GM21367 (cell line): ENCODE data around the gene GREB1.

Experiments used
- ATAC-seq: cut with Tn5 transposase; IDR thresholded peaks from one replicate; pipeline ENCODE4 v1.9.1; 2021; ENCODE audit not compliant: unreplicated experiment

The GREB1 gene

DNA sequence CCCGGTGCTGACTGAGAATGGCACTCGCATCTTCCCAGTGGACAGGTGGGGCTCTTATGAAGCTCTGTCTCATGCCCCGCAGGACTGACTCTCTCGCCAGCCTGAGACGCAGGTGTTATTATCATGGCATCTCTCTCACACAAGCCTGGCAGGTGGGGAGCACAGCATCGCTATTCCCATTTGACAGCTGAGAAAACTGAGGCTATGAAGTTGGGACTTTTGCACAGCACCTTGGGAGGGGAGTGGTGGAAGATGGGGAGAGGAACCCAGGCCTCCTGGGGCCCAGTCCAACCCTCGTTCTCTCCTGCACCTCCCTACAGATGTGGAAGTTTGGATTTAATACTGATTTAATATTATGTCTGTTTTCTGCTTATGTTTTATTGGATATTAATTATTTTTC, 145.2 kb downstream of the GREB1 start:
- no peak for ATAC-seq

DNA sequence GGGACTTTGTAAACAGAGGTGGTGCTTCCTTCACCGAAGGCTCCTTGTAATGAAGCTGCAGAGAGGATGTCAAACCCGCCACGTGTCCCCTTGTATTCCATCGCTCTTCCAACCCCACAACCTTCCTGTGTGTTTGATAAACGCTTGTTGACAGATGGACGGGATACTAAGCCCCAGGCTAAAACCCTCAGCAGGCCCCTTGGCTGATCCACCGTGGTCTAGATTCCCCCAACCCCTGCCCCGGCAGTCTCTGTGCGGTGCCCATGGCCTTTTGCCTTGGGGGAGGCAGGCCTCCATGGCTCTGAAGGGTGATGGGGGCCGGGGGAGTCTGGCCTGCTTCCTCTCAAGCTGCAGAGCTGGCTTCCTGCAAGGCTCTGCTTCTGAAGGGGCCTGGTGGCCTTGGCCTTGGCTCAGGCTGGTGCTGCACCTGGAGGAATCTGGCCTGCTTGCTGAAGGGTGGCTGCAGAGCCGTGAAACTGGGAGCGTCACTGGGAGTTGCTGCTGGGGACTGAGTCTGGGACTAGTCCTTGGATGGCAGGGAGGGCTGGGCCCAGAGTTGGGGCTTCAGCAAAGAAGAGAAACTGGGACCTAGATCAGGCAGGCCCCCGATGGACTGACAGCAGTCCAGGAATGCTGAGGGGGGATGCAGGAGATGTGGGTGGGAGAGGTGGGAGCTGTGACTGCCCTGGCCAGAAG, 145.8 kb downstream of the GREB1 start:
- no peak for ATAC-seq

DNA sequence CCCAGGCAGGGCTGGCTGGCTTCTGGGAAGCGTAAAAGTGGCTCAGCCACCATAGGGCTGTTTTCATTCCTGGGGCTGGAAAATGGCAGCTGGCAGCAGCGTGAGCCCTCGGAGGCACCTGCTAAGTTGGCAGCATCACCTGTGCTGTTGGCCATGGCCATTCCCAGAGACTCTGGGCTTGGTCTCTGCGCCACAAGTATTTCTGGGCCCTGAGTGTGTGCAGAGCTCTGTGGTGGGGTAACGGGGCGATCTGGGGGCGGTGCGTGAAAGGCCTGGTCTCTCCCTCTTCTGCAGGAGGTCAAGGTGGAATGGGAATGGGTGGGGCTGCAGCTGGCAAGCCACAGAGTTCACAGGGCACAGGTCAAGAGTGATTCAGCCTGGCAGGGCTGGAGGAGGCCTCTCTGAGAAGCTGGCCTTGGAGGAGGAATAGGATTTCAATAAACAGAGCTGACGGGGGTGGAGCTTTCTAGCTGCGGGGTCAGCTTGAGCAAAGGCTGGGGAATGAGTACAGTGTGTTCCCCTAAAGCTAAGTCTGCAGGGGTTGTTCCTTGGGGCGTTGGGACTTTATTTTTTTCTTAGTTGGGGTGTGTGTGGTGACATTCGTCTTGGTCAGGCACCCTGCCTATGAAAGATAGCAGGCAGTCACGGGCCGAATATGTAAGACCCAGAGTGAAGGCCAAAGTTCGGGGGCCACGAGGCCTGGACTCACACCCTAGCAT, 146.5 kb downstream of the GREB1 start:
- ATAC-seq, result no peak

DNA sequence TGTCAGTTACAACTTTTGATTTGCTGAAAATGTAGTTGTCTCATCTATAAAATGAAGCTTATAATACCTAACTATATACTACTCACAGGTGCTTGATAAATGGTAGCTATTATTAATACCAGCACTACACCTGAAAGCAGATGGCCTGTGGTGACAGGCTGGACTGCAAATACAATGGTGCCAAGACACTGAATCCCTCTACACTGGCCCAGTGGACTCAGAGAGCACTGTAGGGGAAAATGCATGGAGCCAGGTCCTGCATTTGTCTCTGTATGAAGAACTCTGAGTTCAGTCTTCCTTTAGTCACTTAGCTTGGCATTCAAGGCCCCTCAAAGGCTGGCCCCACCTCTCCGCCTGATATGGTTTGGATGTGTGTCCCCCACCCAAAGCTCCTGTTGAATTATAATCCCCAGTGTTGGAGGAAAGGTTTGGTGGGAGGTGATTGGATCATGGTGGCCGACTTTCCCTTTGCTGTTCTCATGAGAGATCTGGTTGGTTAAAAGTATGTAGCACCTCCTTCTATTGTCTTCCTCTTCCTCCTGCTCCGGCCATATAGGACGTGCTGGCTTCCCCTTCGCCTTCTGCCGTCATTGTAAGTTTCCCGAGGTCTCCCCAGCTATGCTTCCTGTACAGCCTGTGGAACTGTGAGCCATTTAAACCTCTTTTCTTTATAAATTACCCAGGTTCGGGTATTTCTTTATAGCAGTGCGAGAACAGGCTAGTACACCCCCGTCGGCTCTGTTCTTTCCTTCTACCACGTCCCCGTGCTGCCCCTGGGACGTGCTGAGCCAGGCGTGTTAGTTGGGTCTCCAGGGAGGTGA, 147.3 kb downstream of the GREB1 start:
- ATAC-seq, result no peak

DNA sequence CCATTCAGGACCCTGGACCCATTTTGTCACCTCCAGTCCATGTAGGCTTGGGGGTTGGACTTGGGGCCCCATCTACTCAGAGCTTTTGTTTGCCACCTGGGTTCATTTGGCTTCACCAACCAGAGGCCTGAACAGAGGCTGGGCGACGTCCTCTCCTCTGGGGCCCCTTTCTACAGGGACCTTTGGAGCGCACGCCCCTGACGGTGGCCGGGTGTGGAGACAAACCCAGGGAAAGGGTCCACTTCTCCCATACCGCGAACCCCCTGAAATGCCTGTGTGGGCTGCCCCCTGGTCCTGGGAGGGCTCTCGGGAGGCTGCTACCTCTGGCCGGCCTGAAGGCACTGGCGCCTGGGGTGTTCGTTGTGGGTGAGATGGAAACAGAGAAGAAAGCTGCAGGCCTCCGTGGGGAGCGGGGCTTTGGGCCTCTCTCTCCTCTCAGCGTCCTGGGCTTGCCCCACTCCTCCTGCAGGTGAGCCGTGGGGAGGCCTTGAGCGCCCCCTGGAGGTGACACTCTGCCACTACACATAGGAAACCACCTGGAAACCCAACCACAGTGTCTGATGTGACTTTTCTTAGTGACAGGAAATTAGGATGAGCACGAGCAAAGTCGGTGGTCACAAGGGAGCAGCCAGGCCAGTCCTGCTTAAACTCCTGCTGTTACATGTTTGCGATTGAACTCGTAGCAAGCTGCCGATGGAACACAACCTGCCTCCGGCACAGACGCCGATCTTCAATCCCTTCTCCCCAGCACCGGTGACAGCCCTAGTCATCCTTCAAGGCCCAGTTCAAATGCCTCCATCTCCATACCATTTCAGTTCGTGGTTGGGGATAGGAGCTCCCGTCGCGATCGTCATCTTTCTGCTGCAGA, 148.1 kb downstream of the GREB1 start:
- ATAC-seq, result no peak

DNA sequence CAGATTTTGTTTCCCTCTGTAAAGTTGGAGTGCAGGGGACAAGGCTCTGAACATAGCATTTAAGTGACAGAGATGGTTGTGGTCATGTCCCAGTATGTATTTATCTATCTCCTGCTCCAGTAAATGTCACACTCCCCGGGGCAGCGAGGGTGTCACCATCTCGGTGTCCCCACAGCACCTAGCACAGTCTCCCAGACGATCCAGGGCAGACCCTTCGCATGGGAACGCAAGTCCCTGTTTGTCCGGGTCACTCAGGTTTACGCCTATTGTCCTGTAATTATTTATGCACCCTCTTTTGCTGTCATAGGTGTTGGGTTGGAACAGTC, 148.7 kb downstream of the GREB1 start:
- ATAC-seq, result no peak

DNA sequence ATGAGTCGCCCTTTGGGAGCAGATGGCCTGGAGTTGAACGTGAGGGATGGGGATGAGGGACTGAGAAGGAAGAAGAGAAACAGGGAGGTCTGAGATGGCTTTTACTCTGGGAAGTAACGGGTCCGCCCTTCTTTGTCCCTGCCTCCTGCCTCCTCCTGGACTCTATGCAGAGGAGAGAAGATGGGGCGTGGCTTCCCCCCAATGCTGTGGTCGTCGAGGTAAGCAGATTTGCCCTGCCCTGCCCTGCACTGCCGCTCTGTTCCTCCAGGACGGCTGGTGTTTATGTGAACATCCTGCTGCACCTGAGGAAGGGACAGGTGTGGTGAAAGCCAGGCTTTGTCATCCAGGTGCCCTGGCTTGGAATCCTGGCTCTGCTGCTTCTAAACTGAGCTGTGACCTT, 149.6 kb downstream of the GREB1 start:
- ATAC-seq, result no peak

DNA sequence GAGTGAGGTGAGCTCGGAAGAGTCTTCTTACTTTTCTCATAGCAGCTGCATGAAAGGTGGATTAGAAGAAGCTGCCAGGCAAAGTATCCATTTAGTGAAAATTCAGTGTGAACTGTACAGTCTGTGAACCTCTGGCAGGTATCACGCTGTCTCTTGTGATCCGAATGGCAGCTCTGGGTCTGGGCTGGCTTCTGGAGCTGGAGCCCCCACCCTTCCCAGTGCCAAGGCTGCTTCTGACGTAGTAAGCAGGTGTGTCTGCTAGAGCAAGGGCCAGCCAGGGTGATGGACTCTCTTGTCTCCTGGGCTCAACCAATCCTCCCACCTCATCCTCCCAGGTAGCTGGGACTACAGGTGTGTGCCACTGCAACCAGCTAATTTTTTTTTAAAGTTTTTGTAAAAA, 150.1 kb downstream of the GREB1 start:
- ATAC-seq, result no peak

DNA sequence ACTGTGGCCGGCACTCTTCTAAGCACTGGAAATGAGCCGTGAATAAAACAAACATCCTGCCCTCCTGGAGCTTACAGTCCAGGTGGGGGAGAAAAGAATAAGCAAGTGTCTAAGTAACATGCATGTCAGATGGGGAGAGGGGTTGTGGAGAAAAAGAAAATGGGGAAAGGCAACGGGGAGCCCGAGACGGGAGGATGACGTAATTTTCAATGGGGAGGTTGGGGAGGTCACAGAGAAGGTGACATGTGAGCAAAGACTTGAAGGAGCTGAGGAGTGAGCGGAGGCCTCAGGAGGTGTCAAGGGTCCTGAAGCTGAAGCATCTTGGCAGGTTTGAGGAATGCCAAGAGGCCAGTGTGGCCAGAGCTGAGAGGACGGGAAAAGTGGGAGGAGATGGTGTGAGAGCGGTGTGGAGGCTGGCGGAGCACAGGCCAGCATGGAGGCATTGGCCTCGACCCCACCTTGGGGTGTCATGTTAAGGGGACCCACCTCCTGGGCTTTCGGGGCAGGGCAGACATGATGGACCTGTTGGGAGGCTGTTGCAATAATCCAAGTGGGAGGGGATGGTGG, 151.1 kb downstream of the GREB1 start:
- no peak for ATAC-seq

DNA sequence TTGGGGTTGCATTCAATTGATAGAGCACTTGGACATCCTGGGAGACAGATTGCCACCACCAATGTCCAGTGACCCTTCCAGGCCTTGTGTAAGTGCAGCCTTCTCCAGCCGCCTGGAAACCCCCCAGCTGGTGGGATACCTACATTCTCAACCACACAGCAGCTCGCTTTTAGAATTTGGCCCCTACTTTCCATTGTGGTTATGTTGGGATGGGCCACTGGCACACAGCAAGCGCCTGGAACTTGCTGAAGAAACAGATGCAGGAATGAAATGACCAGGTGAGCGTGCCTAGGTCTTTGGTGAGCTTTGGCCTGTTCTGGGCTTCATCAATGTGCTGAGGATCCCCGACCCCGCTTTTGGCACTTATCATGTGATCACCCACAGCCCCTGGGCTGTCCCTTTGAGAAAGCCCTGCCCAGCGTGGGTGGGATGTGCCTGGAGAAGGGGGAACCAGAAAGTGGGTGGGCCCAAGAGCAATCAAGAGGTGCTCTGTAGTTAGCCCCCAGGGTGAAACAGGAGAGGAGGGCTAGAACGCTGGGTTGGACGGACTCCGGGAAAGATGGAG, 152.1 kb downstream of the GREB1 start:
- ATAC-seq, result no peak

DNA sequence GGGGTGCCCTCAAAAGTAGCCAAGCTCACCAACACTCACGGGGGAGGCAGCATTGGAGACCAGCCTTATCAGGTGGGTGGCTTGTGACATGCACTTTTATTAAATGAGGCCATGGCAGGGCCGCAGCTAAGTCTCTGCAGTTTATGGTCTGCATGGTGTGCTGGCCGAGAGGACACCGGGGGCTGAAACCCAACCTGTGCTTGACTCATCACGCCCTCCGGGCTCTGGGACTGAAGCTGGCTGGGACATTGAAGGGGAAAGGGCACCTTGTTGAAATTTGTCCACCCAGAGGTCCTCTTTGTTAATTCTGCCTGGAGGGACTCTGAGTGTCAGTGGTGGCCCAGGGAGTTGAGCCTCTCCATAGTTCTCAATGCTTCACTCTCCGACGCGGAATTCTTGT, 153.9 kb downstream of the GREB1 start:
- no peak for ATAC-seq

DNA sequence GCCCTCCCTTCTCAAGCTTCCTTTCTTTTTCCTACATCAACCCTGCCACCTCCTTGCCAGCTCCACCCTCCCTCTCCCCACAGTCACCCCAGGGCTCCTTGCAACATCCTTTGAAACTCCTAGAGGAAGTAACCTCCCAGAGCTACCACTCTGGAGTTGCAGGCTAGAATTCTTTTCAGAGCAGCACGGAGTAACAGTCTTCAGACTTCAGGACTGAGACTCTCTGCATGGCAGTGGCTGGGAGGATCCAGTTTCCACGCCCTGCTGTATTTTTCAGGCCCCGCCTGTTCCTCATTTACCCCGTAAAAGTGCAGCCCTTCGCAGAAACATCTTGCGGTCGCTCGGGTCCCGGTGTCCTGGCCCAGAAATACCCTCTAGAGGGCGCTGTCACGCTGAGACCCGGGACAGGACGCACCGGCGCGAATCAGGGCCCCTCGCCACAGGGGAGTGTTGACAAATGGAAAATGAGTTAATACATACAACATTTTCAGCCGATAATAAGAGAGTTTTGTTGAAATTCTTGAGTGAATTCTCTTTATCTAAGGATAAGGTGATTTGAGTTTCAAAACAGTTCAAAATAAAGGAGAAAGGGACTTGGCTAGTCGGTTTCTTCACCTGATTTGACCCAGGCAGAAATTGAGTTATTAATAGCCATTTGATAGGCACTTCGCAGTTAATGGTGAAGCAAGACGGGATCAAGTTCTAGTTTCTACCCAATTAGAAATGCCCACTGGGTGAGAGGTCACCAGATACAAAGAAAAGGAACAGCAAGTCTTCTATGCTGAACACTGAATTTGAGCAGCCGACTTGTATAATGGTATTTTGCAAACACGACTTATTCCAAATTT, 154.6 kb downstream of the GREB1 start:
- ATAC-seq, result peak; percentile 84

DNA sequence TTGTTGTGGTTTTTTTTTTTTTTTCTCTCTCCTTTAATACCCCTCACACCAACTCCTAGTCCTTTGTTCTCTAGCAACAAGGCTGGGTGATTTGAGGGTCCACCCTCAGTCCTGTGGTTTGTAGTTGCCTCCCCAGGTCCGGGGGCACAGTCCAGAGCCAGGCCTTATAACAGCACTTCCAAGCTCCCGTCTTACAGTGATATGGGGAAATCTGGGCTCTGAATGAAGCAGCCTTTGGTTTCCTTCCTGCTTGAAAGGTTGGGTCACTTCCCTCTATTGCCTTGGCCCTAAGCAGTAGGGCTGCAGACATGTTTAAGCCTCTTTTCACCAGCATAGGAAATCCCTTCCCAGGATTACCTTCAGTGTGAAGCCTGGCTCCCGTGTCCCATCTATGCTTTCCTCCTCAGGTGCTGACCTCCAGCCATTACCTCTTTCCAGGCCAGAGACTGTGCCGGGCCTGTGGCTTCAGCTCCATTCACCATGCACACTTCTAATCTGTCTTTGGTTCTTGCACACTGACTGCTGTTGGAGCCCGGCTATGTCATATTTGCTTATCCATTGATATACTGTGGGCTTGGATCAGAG, 157.3 kb downstream of the GREB1 start:
- no peak for ATAC-seq
